Stomach (tissue), 9 donors: ENCODE measurements around the gene DACH1. TPM values are rescaled to one million over a fixed set of nuclear protein-coding genes. Genes with fewer than 3 reads are reported as not detected.

Experiments
- DNase-seq, 2 donors: peaks; one replicate each; pipeline versions ENCODE4 v3.0.0 to v3.0.0-alpha.2; 2013 to 2019
- H3K27ac ChIP-seq, 5 donors: fragments of 200-600 bp in 4 of 5; sonication (generic) in 4 of 5; one replicate each; pipeline ENCODE4 v1.5.1; 2013 to 2019; ENCODE audit warnings: mild to moderate bottlenecking in 1 of 5, moderate library complexity in 1 of 5
- H3K27me3 ChIP-seq, 3 donors: fragments of 200-600 bp; sonication (generic); one replicate each; pipeline ENCODE4 v1.5.1; 2017 to 2019; ENCODE audit warnings: mixed run types in 1 of 3
- H3K36me3 ChIP-seq, 4 donors: fragments of 200-600 bp; sonication (generic); 1 replicate in 3 of 4; 2 replicates in 1 of 4; pipeline ENCODE4 v1.5.1; 2016 to 2019
- H3K4me1 ChIP-seq, 4 donors: fragments of 200-600 bp; sonication (generic); one replicate each; pipeline ENCODE4 v1.5.1; 2016 to 2019
- H3K4me3 ChIP-seq, 4 donors: fragments of 200-600 bp; sonication (generic) in 3 of 4; one replicate each; pipeline ENCODE4 v1.5.1; 2016 to 2019; ENCODE audit warnings: mild to moderate bottlenecking in 1 of 4
- H3K9me3 ChIP-seq, 4 donors: fragments of 200-600 bp; sonication (generic); one replicate each; pipeline ENCODE4 v1.5.1; 2016 to 2019
- CTCF ChIP-seq, 7 experiments: fragments of 450-650 bp in 4 of 7; fragments of 200-600 bp in 3 of 7; sonication (generic) in 3 of 7; IDR thresholded peaks; one replicate each; pipeline ENCODE4 v1.5.1; 2016 to 2019; ENCODE audit warnings: antibody characterized with exemption in 7 of 7, control low read depth in 2 of 7, mild to moderate bottlenecking in 1 of 7
- EP300 ChIP-seq: sonication (generic); formaldehyde crosslinking; IDR thresholded peaks from one replicate; pipeline ENCODE4 v1.6.1; 2017; ENCODE audit warnings: antibody characterized with exemption
- POLR2A ChIP-seq, 4 donors: fragments of 450-650 bp; IDR thresholded peaks; one replicate each; pipeline ENCODE4 v1.6.1; 2016; ENCODE audit warnings: antibody characterized with exemption in 4 of 4, control low read depth in 2 of 4, mild to moderate bottlenecking in 1 of 4, moderate library complexity in 1 of 4
- POLR2AphosphoS5 ChIP-seq, 3 donors: sonication (generic); formaldehyde crosslinking; IDR thresholded peaks; one replicate each; pipeline ENCODE4 v1.6.1; 2016; ENCODE audit warnings: antibody characterized with exemption in 3 of 3
- WGBS, 5 donors: extraction: QIAGEN DNeasy Blood & Tissue Kit in 3 of 5; methylation state at CpG; one replicate each; pipeline versions ENCODE4 v1.1.5 to v1.1.7; 2013 to 2018; 5-methylcytosine and 5-hydroxymethylcytosine counted together
- intact Hi-C: fragments of 100-400 bp; cut with DNase I; formaldehyde crosslinking; loops from one replicate; pipeline ENCODE4 v1.15.1; 2023; ENCODE audit warnings: low total_unique reads
- polyA plus RNA-seq, 3 donors: library from polyadenylated mRNA; stranded (reverse); fragments of 200-250 nt; gene quantifications; one replicate each; pipeline ENCODE4 v1.2.3, GENCODE V29; 2013
- total RNA-seq, 5 donors: library from RNA; depleted of rRNA; stranded (reverse); fragments of >200 nt; gene quantifications; one replicate each; pipeline versions ENCODE4 v1.1.0 to v1.2.3, GENCODE V29; 2014 to 2016
- donor health status: healthy with polysubstance abuse.
- donor health status: Bipolar disorder and iron deficiency.
- donor health status: healthy.

DACH1 gene
- total and polyA plus RNA-seq, 8 donors = 0.28 to 9.4 (median 2.9) TPM; not detected in 1

DNA sequence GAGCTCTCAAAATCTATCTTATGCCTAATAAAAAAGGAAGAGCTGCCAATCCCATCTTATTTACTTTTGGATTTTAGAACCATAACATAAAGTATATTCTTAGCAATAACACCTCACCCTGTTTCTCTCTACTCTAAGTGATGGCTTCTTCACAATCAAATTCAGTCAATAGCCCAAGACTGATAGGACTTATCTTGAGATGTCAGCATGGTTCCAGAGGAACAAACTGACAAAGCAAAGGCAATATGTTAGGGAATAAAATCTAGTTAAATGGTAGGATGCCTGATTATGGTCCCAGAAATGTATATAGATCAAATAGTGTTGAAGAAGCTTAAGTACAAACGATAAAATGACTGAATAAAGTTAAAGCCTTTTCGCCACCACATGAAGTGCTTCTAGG lies 36.3 kb downstream of the DACH1 start:
- Histone ChIP-seq H3K27ac (no peak overlapping the region), H3K4me3 (no peak overlapping the region), H3K4me1 (peaks cover 0 to 4% (median 0%) of the 10 kb centered on the region in 4 donors), H3K27me3 (no peaks in the 10 kb centered on the region), H3K36me3 (no peaks in the 10 kb centered on the region), H3K9me3 (no peaks in the 10 kb centered on the region)
- TF ChIP-seq CTCF (IDR thresholded peaks at IDR 0.05) = no peak
- TF ChIP-seq EP300 = no peak
- TF ChIP-seq POLR2AphosphoS5 (IDR thresholded peaks at IDR 0.05) = no peak
- no peak for TF ChIP-seq POLR2A (IDR thresholded peaks at IDR 0.05)
- WGBS, 5 donors = 86 to 94% (median 91%) methylated on average over 2 of the region's 2 CpGs
- intact Hi-C loops = no loop called here
- DNase-seq = no peak

DNA sequence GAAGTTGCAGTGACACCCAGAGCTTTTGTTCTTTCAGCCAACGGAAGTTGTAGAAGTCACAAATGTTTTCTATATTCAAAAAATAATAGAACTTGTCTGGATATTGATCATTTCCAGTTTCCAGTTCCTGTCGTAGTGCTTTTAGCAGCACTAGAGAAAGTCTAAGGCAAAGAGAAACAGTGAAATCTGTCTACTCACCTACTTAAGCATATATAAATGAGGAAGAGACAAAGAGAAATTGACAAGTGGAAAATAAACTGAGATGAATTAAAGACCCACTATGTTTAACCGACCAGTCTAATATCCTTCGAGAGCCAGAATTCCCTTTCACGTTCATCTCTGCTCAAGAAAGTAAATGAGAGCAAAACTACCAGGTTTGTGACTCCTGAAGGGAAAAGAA lies 36.7 kb downstream of the DACH1 start:
- Histone ChIP-seq H3K27ac (no peak overlapping the region), H3K4me1 (peaks cover 0 to 4% (median 0%) of the 10 kb centered on the region in 4 donors), H3K36me3 (no peaks in the 10 kb centered on the region), H3K4me3 (no peak overlapping the region), H3K27me3 (no peaks in the 10 kb centered on the region), H3K9me3 (peaks cover 0 to 2% (median 0%) of the 10 kb centered on the region in 4 donors)
- no peak for DNase-seq
- TF ChIP-seq POLR2A (IDR thresholded peaks at IDR 0.05) = no peak
- TF ChIP-seq CTCF (IDR thresholded peaks at IDR 0.05) = no peak
- no peak for TF ChIP-seq POLR2AphosphoS5 (IDR thresholded peaks at IDR 0.05)
- no peak for TF ChIP-seq EP300
- intact Hi-C loops = no loop called here
- 46 to 69% (median 64%) methylated on average over 5 of the region's 5 CpGs for WGBS, 5 donors

GRCh38 chr13:71829547-71829946 lies 37.5 kb downstream of the DACH1 start:
- no peaks in the 10 kb centered on the region for H3K36me3 ChIP-seq
- intact Hi-C loops = no loop called here
- peaks cover 0 to 4% (median 0%) of the 10 kb centered on the region in 4 donors for H3K4me1 ChIP-seq
- no peak overlapping the region for H3K27ac ChIP-seq
- DNase-seq = no peak
- no peaks in the 10 kb centered on the region for H3K27me3 ChIP-seq
- peaks cover 0 to 3% (median 0%) of the 10 kb centered on the region in 4 donors for H3K9me3 ChIP-seq
- TF ChIP-seq EP300 (no peak), CTCF (IDR thresholded peaks at IDR 0.05) (no peak), POLR2A (IDR thresholded peaks at IDR 0.05) (no peak), POLR2AphosphoS5 (IDR thresholded peaks at IDR 0.05) (no peak)
- 52 to 67% (median 56%) methylated on average over 1 of the region's 1 CpG for WGBS, 5 donors
- H3K4me3 ChIP-seq = no peak overlapping the region

- intact Hi-C loops = no loop called here
- H3K9me3 ChIP-seq = peaks cover 0 to 3% (median 0%) of the 10 kb centered on the region in 4 donors
- H3K4me3 ChIP-seq = no peak overlapping the region
- TF ChIP-seq EP300 (no peak), CTCF (IDR thresholded peaks at IDR 0.05) (no peak), POLR2AphosphoS5 (IDR thresholded peaks at IDR 0.05) (no peak), POLR2A (IDR thresholded peaks at IDR 0.05) (no peak)
- no peak overlapping the region for H3K27ac ChIP-seq
- peaks cover 0 to 4% (median 0%) of the 10 kb centered on the region in 4 donors for H3K4me1 ChIP-seq
- no peak for DNase-seq
- 70 to 87% (median 82%) methylated on average over 2 of the region's 2 CpGs for WGBS, 5 donors
- no peaks in the 10 kb centered on the region for H3K27me3 ChIP-seq
- H3K36me3 ChIP-seq = no peaks in the 10 kb centered on the region
Measured at GRCh38 chr13:71828564-71828963, 38.4 kb downstream of the DACH1 start.
